GM12873 (cell line): Measurements from ENCODE around the gene EIF4E3.

ENCODE experiments used
- TF ChIP-seq, protein P1 (sequence below): IDR thresholded peaks from 2 replicates; pipeline ENCODE4 v1.5.1; 2012; ENCODE audit warnings: low read depth, mild to moderate bottlenecking, moderate library complexity, low read length, control low read depth; ENCODE audit not compliant: insufficient read depth; ENCODE audit errors: missing control alignments

Gene EIF4E3

GRCh38 chr3:71636001-71636400, 89.2 kb downstream of the EIF4E3 start:
- TF ChIP-seq, protein P1, sequence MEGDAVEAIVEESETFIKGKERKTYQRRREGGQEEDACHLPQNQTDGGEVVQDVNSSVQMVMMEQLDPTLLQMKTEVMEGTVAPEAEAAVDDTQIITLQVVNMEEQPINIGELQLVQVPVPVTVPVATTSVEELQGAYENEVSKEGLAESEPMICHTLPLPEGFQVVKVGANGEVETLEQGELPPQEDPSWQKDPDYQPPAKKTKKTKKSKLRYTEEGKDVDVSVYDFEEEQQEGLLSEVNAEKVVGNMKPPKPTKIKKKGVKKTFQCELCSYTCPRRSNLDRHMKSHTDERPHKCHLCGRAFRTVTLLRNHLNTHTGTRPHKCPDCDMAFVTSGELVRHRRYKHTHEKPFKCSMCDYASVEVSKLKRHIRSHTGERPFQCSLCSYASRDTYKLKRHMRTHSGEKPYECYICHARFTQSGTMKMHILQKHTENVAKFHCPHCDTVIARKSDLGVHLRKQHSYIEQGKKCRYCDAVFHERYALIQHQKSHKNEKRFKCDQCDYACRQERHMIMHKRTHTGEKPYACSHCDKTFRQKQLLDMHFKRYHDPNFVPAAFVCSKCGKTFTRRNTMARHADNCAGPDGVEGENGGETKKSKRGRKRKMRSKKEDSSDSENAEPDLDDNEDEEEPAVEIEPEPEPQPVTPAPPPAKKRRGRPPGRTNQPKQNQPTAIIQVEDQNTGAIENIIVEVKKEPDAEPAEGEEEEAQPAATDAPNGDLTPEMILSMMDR = no peak

- TF ChIP-seq, protein P1 = no peak
Measured at GRCh38 chr3:71634671-71635070, 90.5 kb downstream of the EIF4E3 start.

GRCh38 chr3:71629711-71630110, 95.5 kb downstream of the EIF4E3 start:
- TF ChIP-seq, protein P1 = no peak

DNA sequence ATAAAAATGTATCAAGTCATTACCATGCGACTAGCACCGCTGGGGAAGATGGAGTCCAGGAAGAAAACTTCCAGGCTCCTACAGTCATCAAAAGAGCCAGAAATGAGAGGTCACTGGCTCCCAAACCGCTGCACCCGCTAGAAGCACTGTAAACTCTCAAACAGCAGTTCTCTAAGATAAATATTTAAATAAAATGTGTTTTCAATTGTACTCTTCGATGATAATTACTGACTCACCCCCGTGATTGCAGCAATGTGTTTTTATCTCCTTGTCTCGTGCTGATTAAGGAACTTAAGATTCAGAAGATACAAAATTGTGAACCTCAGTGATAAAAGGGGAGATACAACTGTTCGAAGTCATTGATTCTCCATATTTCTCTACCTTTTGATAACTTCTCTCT, 95.9 kb downstream of the EIF4E3 start:
- TF ChIP-seq, protein P1 = no peak

DNA sequence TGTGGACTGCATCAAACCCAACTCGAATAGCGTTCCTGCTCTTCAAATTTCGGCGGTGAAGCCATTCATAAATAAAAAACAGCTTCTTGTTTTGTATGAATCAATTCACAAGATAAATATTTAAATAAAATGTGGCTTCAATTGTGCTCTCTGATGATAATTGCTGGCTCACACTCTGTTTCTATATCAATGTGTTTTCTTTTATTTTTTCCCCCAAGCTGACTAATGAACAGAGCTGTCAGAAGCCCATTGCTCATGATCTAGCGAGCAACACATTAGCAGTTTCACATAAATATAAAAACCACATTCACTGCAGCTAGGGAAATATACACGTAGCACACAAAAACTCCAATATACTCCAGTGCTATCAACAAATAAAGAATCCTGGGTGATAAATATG, 96.7 kb downstream of the EIF4E3 start:
- TF ChIP-seq, protein P1 = no peak

DNA sequence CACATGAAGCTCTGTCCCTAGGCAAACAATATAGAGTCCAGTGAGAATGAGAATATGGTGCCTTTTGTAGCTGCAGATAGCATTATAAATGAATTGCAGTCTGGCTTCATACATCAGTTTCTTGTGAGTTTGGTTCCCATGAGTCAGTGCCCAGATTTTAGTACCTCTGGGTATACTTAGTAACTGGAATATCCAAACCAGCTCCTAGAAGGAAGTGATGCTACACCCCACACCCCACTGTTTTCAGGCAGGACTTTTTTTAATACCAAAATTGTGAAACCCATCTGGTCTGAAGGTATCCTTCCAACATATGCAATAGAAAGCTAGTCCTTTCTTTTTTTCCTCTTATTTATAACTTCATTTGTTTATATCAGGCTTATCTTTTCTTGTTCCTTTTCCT, 99.5 kb downstream of the EIF4E3 start:
- TF ChIP-seq, protein P1 = no peak
